Measurements from ENCODE around the gene STARD13. TPM values are rescaled to one million over a fixed set of nuclear protein-coding genes. Genes with fewer than 3 reads are reported as not detected.

STARD13 gene
- total RNA-seq, 1 experiment from 2014 or later: 9.1 TPM

GRCh38 chr13:33134213-33134612, 151.3 kb downstream of the STARD13 start:
- no peak for TF ChIP-seq CTCF (IDR thresholded peaks at IDR 0.05; ENCODE audit: insufficient read depth in 1 of 2, low read depth in 1 of 2, low read length in 1 of 2, severe bottlenecking in 1 of 2, unreplicated experiment in 1 of 2)
- Mint-ChIP-seq H3K36me3 (ENCODE audit: insufficient read depth, unreplicated experiment) (peaks cover 6% of the 10 kb centered on the region), H3K27me3 (ENCODE audit: insufficient read depth, unreplicated experiment) (no peaks in the 10 kb centered on the region), H3K9me3 (ENCODE audit: unreplicated experiment) (peaks cover 10% of the 10 kb centered on the region), H3K4me3 (ENCODE audit: unreplicated experiment) (no peak overlapping the region), H3K4me1 (ENCODE audit: low read depth, unreplicated experiment) (no peaks in the 10 kb centered on the region), H3K27ac (ENCODE audit: unreplicated experiment) (no peak overlapping the region)
- Histone ChIP-seq H3K27me3 (replicated peaks; ENCODE audit: control insufficient read depth, insufficient read depth, low read length) (no peaks in the 10 kb centered on the region), H3K4me3 (ENCODE audit: low read depth, low read length) (no peak overlapping the region), H3K4me1 (no peaks in the 10 kb centered on the region), H3K36me3 (ENCODE audit: control insufficient read depth, insufficient read depth, low read length) (no peaks in the 10 kb centered on the region; the same call in 1 of the 2 replicates), H3K9me3 (peaks cover 4% of the 10 kb centered on the region; the same call in 1 of the 2 replicates)
- CTCF ChIA-PET: no interaction called here
- POLR2A ChIA-PET: no interaction called here
- BruUV-seq (replicated peaks): no TSS peak
- DNase-seq: no peak
- intact Hi-C loops (cut with micrococcal nuclease; ENCODE audit: unreplicated experiment): no loop called here

- intact Hi-C loops (cut with micrococcal nuclease; ENCODE audit: unreplicated experiment): no loop called here
- Mint-ChIP-seq H3K36me3 (ENCODE audit: insufficient read depth, unreplicated experiment) (peaks cover 6% of the 10 kb centered on the region), H3K27me3 (ENCODE audit: insufficient read depth, unreplicated experiment) (no peaks in the 10 kb centered on the region), H3K9me3 (ENCODE audit: unreplicated experiment) (peaks cover 10% of the 10 kb centered on the region), H3K4me3 (ENCODE audit: unreplicated experiment) (no peak overlapping the region), H3K27ac (ENCODE audit: unreplicated experiment) (no peak overlapping the region), H3K4me1 (ENCODE audit: low read depth, unreplicated experiment) (peaks cover 8% of the 10 kb centered on the region)
- POLR2A ChIA-PET: no interaction called here
- H3K4me1 ChIP-seq: no peaks in the 10 kb centered on the region
- BruUV-seq (replicated peaks): no TSS peak
- H3K4me3 ChIP-seq (ENCODE audit: low read depth, low read length): no peak overlapping the region
- CTCF ChIA-PET: no interaction called here
- H3K27me3 ChIP-seq (replicated peaks; ENCODE audit: control insufficient read depth, insufficient read depth, low read length): no peaks in the 10 kb centered on the region
- no peak for TF ChIP-seq CTCF (IDR thresholded peaks at IDR 0.05; ENCODE audit: insufficient read depth in 1 of 2, low read depth in 1 of 2, low read length in 1 of 2, severe bottlenecking in 1 of 2, unreplicated experiment in 1 of 2)
- H3K36me3 ChIP-seq (ENCODE audit: control insufficient read depth, insufficient read depth, low read length): no peaks in the 10 kb centered on the region; the same call in 1 of the 2 replicates
- peaks cover 4% of the 10 kb centered on the region; the same call in 1 of the 2 replicates for H3K9me3 ChIP-seq
- no peak for DNase-seq
These were observed 152.7 kb downstream of the STARD13 start for GRCh38 chr13:33132644-33133440.

GRCh38 chr13:33129886-33130285, 155.7 kb downstream of the STARD13 start:
- intact Hi-C loops (cut with micrococcal nuclease; ENCODE audit: unreplicated experiment): loop anchor here (5.0 kb wide), 1 partner anchor 412 kb away; no protein-coding TSS in a partner anchor
- Histone ChIP-seq H3K4me3 (ENCODE audit: low read depth, low read length) (no peak overlapping the region), H3K9me3 (no peaks in the 10 kb centered on the region), H3K36me3 (ENCODE audit: control insufficient read depth, insufficient read depth, low read length) (no peaks in the 10 kb centered on the region), H3K4me1 (peaks cover 25% of the 10 kb centered on the region), H3K27me3 (replicated peaks; ENCODE audit: control insufficient read depth, insufficient read depth, low read length) (no peaks in the 10 kb centered on the region)
- ChIA-PET CTCF (no interaction called here), POLR2A (no interaction called here)
- Mint-ChIP-seq H3K9me3 (ENCODE audit: unreplicated experiment) (no peaks in the 10 kb centered on the region), H3K4me1 (ENCODE audit: low read depth, unreplicated experiment) (peaks cover 26% of the 10 kb centered on the region), H3K27me3 (ENCODE audit: insufficient read depth, unreplicated experiment) (no peaks in the 10 kb centered on the region), H3K4me3 (ENCODE audit: unreplicated experiment) (no peak overlapping the region), H3K27ac (ENCODE audit: unreplicated experiment) (no peak overlapping the region), H3K36me3 (ENCODE audit: insufficient read depth, unreplicated experiment) (peaks cover 6% of the 10 kb centered on the region)
- TF ChIP-seq CTCF (IDR thresholded peaks at IDR 0.05; ENCODE audit: insufficient read depth in 1 of 2, low read depth in 1 of 2, low read length in 1 of 2, severe bottlenecking in 1 of 2, unreplicated experiment in 1 of 2): no peak
- BruUV-seq (replicated peaks): no TSS peak
- DNase-seq: no peak

All from Caco-2 (cell line).